Liver (tissue), 3 donors: ENCODE data around the gene SLC16A8.

Source experiments
- ATF3 ChIP-seq: IDR thresholded peaks from 2 replicates; pipeline ENCODE4 v1.6.1; 2016; ENCODE audit warnings: antibody characterized with exemption
- CTCF ChIP-seq: fragments of 150-350 bp; IDR thresholded peaks from 2 replicates; pipeline ENCODE4 v1.5.1; 2017; ENCODE audit warnings: improper control_type of control experiment, low read depth, low read length; ENCODE audit not compliant: missing input control
- EGR1 ChIP-seq, 2 donors: IDR thresholded peaks; 2 replicates each; pipeline ENCODE4 v1.6.1; 2016 to 2018; ENCODE audit warnings: antibody characterized with exemption in 2 of 2, low read depth in 2 of 2
- GABPA ChIP-seq, 2 donors: IDR thresholded peaks in 1 of 2; conservative IDR thresholded peaks in 1 of 2; 2 replicates each; pipeline ENCODE4 v1.6.1; 2016; ENCODE audit warnings: antibody characterized with exemption in 2 of 2, mild to moderate bottlenecking in 1 of 2, moderate library complexity in 1 of 2
- JUND ChIP-seq, 2 donors: IDR thresholded peaks; 2 replicates each; pipeline ENCODE4 v1.6.1; 2016; ENCODE audit warnings: antibody characterized with exemption in 2 of 2
- MAX ChIP-seq: IDR thresholded peaks from 2 replicates; pipeline ENCODE4 v1.6.1; 2016; ENCODE audit warnings: antibody characterized with exemption
- NR2F2 ChIP-seq: IDR thresholded peaks from 2 replicates; pipeline ENCODE4 v1.6.1; 2016; ENCODE audit warnings: antibody characterized with exemption
- REST ChIP-seq: IDR thresholded peaks from 2 replicates; pipeline ENCODE4 v1.6.1; 2016; ENCODE audit warnings: antibody characterized with exemption, mild to moderate bottlenecking
- RXRA ChIP-seq, 2 donors: IDR thresholded peaks; 2 replicates each; pipeline ENCODE4 v1.6.1; 2017 to 2018; ENCODE audit warnings: antibody characterized with exemption in 2 of 2, mild to moderate bottlenecking in 1 of 2
- SP1 ChIP-seq: IDR thresholded peaks from 2 replicates; pipeline ENCODE4 v1.6.1; 2018; ENCODE audit warnings: antibody characterized with exemption, mild to moderate bottlenecking
- TAF1 ChIP-seq: conservative IDR thresholded peaks from 2 replicates; pipeline ENCODE4 v1.6.1; 2016; ENCODE audit warnings: antibody characterized with exemption, mild to moderate bottlenecking
- YY1 ChIP-seq: IDR thresholded peaks from 2 replicates; pipeline ENCODE4 v1.6.1; 2016; ENCODE audit warnings: antibody characterized with exemption, mild to moderate bottlenecking
- donor health status: healthy.
- donor health status: healthy.

- no peak for TF ChIP-seq CTCF
- no peak for TF ChIP-seq RXRA (IDR thresholded peaks at IDR 0.05)
- TF ChIP-seq TAF1: no peak
- TF ChIP-seq MAX: no peak
- TF ChIP-seq REST: no peak
- TF ChIP-seq JUND (IDR thresholded peaks at IDR 0.05): no peak
- no peak for TF ChIP-seq ATF3
- no peak for TF ChIP-seq NR2F2
- TF ChIP-seq GABPA (IDR thresholded peaks at IDR 0.05 in 1 of 2, conservative IDR thresholded peaks at IDR 0.05 in 1 of 2): no peak
- TF ChIP-seq EGR1 (IDR thresholded peaks at IDR 0.05; ENCODE audit: low read depth in 2 of 2): no peak
- TF ChIP-seq YY1: no peak
- TF ChIP-seq SP1: no peak
These were observed 3.9 kb upstream of the SLC16A8 start for GRCh38 chr22:38087855-38088254.
